ENCODE results near the gene FN3K.

DNA sequence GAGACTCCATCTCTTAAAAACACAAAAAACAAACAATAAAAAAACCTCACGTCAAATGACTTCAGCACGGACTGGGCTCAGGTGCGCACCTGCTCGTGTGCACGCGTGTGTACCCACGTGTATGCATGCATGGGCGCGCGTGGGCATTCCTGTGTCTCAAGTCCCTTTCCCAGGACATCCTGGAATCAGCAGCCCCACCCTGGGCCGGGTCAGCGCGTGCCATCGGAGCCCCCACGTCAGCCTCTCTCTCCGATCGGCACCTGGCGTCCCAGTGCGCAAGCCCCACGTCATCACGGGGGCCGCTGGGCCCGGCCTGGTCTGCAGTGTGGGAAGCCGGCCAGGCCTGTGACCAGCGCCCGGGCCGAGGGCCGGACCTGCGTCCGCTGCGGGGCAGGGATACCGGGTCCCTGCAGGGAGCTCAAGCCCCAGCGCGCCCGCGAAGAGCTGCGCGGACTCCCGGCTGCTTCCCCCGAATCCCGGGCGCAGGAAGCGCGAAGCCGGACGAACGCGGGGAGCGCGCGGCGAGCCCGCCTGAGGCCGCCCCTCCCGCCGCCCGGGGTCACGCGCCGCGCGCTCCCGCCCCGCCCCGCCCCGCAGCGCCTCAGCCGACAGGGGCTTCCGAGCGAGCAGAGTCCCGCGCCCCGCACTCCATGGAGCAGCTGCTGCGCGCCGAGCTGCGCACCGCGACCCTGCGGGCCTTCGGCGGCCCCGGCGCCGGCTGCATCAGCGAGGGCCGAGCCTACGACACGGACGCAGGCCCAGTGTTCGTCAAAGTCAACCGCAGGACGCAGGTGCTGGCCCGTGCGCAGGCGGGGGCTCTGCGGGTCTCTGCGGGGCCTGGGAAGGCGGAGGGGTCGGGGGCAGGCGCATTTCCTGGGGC, at the start of gene FN3K:
- TF ChIP-seq, protein P1, sequence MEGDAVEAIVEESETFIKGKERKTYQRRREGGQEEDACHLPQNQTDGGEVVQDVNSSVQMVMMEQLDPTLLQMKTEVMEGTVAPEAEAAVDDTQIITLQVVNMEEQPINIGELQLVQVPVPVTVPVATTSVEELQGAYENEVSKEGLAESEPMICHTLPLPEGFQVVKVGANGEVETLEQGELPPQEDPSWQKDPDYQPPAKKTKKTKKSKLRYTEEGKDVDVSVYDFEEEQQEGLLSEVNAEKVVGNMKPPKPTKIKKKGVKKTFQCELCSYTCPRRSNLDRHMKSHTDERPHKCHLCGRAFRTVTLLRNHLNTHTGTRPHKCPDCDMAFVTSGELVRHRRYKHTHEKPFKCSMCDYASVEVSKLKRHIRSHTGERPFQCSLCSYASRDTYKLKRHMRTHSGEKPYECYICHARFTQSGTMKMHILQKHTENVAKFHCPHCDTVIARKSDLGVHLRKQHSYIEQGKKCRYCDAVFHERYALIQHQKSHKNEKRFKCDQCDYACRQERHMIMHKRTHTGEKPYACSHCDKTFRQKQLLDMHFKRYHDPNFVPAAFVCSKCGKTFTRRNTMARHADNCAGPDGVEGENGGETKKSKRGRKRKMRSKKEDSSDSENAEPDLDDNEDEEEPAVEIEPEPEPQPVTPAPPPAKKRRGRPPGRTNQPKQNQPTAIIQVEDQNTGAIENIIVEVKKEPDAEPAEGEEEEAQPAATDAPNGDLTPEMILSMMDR (IDR thresholded peaks at IDR 0.05) = no peak
- TF ChIP-seq POLR2A (IDR thresholded peaks at IDR 0.05) = no peak

Measured in testis (tissue), 2 donors.